HG03442 (cell line): ENCODE measurements around the gene TGOLN2.

ENCODE experiments used
- ATAC-seq: cut with Tn5 transposase; IDR thresholded peaks from one replicate; pipeline ENCODE4 v1.9.1; 2021; ENCODE audit warnings: mild to moderate bottlenecking, moderate library complexity; ENCODE audit not compliant: unreplicated experiment

Gene TGOLN2

GRCh38 chr2:85269959-85270358 is 57.8 kb downstream of the TGOLN2 start:
- no peak for ATAC-seq
